Stomach (tissue), 4 donors: ENCODE data around the gene GTSF1L.

Experiments
- EP300 ChIP-seq: sonication (generic); formaldehyde crosslinking; IDR thresholded peaks from one replicate; pipeline ENCODE4 v1.6.1; 2017; ENCODE audit warnings: antibody characterized with exemption
- POLR2A ChIP-seq, 4 donors: fragments of 450-650 bp; IDR thresholded peaks; one replicate each; pipeline ENCODE4 v1.6.1; 2016; ENCODE audit warnings: antibody characterized with exemption in 4 of 4, control low read depth in 2 of 4, mild to moderate bottlenecking in 1 of 4, moderate library complexity in 1 of 4
- TF ChIP-seq, protein P1 (sequence below), 7 experiments: fragments of 450-650 bp in 4 of 7; fragments of 200-600 bp in 3 of 7; sonication (generic) in 3 of 7; IDR thresholded peaks; one replicate each; pipeline ENCODE4 v1.5.1; 2016 to 2019; ENCODE audit warnings: antibody characterized with exemption in 7 of 7, control low read depth in 2 of 7, mild to moderate bottlenecking in 1 of 7

DNA sequence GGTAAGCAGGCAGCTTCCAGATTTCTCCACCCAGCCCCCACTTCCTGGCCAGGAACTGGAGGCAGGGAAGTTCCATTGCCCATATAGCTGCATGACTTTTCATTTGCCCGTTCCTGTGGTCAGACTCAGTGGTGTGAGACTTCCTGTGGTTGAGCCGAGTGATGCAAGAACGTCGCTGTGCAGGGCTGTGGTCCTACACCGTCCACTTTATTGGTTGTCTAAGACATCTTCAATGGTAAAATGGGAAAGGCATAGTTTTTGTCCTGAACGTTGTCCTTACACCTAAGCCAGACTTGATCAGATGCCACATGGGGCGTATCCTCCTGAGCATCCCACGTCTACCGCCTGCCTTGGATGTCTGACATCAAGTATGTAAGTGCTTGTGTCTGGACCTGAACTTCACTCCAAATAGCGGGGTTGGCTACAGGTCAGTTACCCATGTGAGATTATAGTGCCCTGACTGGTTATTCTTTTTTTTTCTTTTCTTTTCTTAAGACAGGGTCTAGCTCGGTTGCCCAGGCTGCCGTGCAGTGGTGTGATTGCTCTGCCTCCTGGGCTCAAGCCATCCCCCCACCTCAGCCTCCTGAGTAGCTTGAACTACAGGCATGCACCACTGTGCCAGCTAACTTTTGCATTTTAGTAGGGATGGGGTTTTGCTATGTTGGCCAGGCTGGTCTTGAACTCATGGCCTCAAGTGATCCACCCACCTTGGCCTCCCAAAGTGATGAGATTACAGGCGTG is 25.9 kb upstream of the GTSF1L start:
- TF ChIP-seq, protein P1, sequence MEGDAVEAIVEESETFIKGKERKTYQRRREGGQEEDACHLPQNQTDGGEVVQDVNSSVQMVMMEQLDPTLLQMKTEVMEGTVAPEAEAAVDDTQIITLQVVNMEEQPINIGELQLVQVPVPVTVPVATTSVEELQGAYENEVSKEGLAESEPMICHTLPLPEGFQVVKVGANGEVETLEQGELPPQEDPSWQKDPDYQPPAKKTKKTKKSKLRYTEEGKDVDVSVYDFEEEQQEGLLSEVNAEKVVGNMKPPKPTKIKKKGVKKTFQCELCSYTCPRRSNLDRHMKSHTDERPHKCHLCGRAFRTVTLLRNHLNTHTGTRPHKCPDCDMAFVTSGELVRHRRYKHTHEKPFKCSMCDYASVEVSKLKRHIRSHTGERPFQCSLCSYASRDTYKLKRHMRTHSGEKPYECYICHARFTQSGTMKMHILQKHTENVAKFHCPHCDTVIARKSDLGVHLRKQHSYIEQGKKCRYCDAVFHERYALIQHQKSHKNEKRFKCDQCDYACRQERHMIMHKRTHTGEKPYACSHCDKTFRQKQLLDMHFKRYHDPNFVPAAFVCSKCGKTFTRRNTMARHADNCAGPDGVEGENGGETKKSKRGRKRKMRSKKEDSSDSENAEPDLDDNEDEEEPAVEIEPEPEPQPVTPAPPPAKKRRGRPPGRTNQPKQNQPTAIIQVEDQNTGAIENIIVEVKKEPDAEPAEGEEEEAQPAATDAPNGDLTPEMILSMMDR (IDR thresholded peaks at IDR 0.05), result no peak
- TF ChIP-seq POLR2A (IDR thresholded peaks at IDR 0.05), result no peak
- TF ChIP-seq EP300, result no peak
